HG03432 (cell line): ENCODE results near the gene TSPAN18.

ENCODE experiments used
- ATAC-seq: cut with Tn5 transposase; IDR thresholded peaks from one replicate; pipeline ENCODE4 v1.9.1; 2021; ENCODE audit warnings: mild to moderate bottlenecking, moderate library complexity; ENCODE audit not compliant: unreplicated experiment

The TSPAN18 gene

GRCh38 chr11:44910591-44910990 is 183.8 kb downstream of the TSPAN18 start:
- no peak for ATAC-seq

- ATAC-seq: peak; percentile 59
These were observed 184.5 kb downstream of the TSPAN18 start for GRCh38 chr11:44911029-44911814.

- ATAC-seq: no peak
These were observed 185.7 kb downstream of the TSPAN18 start for GRCh38 chr11:44912270-44912987.

GRCh38 chr11:44913502-44913901 is 186.7 kb downstream of the TSPAN18 start:
- ATAC-seq: no peak

- ATAC-seq: no peak
These were observed 187.3 kb downstream of the TSPAN18 start for GRCh38 chr11:44914105-44914504.

- no peak for ATAC-seq
These were observed 188.2 kb downstream of the TSPAN18 start for GRCh38 chr11:44915004-44915403.

- ATAC-seq: no peak
These were observed 188.9 kb downstream of the TSPAN18 start for GRCh38 chr11:44915621-44916020.

GRCh38 chr11:44916331-44916730 is 189.6 kb downstream of the TSPAN18 start:
- ATAC-seq: no peak

- ATAC-seq: peak; percentile 52
These were observed 190.1 kb downstream of the TSPAN18 start for GRCh38 chr11:44916801-44917385.

GRCh38 chr11:44917741-44918140 is 191.0 kb downstream of the TSPAN18 start:
- ATAC-seq: no peak

- no peak for ATAC-seq
These were observed 193.7 kb downstream of the TSPAN18 start for GRCh38 chr11:44920451-44920850.

- no peak for ATAC-seq
These were observed 196.4 kb downstream of the TSPAN18 start for GRCh38 chr11:44923115-44923514.

GRCh38 chr11:44923806-44924205 is 197.0 kb downstream of the TSPAN18 start:
- ATAC-seq: no peak

GRCh38 chr11:44926036-44926435 is 199.3 kb downstream of the TSPAN18 start:
- no peak for ATAC-seq

GRCh38 chr11:44927174-44927661 is 200.5 kb downstream of the TSPAN18 start:
- ATAC-seq: no peak

GRCh38 chr11:44928144-44928543 is 201.4 kb downstream of the TSPAN18 start:
- no peak for ATAC-seq

- no peak for ATAC-seq
These were observed 202.1 kb downstream of the TSPAN18 start for GRCh38 chr11:44928816-44929215.

GRCh38 chr11:44930588-44931302 is 204.0 kb downstream of the TSPAN18 start:
- ATAC-seq: no peak

GRCh38 chr11:44931466-44931865 is 204.7 kb downstream of the TSPAN18 start:
- no peak for ATAC-seq

- ATAC-seq: no peak
These were observed 207.3 kb downstream of the TSPAN18 start for GRCh38 chr11:44934110-44934509.

- no peak for ATAC-seq
These were observed 208.0 kb downstream of the TSPAN18 start for GRCh38 chr11:44934735-44935250.
